GM12878 (cell line): ENCODE measurements around the gene DNAH2. TPM values are rescaled to one million over a fixed set of nuclear protein-coding genes. Genes with fewer than 3 reads are reported as not detected.

Experiments used
- ATAC-seq: fragments of 200-7000 bp; cut with Tn5 transposase; 3 replicates; pipeline ENCODE4 v1.9.1; 2020; ENCODE audit warnings: mild to moderate bottlenecking, moderate library complexity
- BruUV-seq: library from RNA; stranded (reverse); fragments of 400-500 nt; replicated peaks from 2 replicates; lab custom pipeline; 2021; lab: Mats Ljungman, UMichigan
- CTCF ChIA-PET: fragments of 300-600 bp; sonication (Branson Sonifier 250); formaldehyde crosslinking; extraction: SDS; loops from one replicate; lab custom pipeline; 2021; ENCODE audit warnings: inconsistent platforms; lab: Yijun Ruan, JAX
- POLR2A ChIA-PET: fragments of 350-600 bp; formaldehyde crosslinking; extraction: SDS; loops from one replicate; lab custom pipeline; 2021; ENCODE audit warnings: inconsistent platforms; lab: Charles Lee
- RAD21 ChIA-PET: fragments of 300-600 bp; sonication (Branson Sonifier 250); formaldehyde crosslinking; loops from one replicate; lab custom pipeline; 2023; ENCODE audit warnings: antibody characterized with exemption; ENCODE audit not compliant: unreplicated experiment; lab: Charles Lee
- SMC1A ChIA-PET: fragments of 300-600 bp; sonication (Branson Sonifier 250); formaldehyde crosslinking; loops from one replicate; lab custom pipeline; 2023; ENCODE audit not compliant: unreplicated experiment, uncharacterized antibody; lab: Charles Lee
- DNase-seq: peaks from one replicate; pipeline ENCODE4 v3.0.0-alpha.2; 2011; ENCODE audit warnings: low read depth, low spot score
- FAIRE-seq: peaks from 3 replicates; lab custom pipeline; 2011; peaks lifted over from hg19 to GRCh38; lab: Jason Lieb, UNC
- H2AFZ ChIP-seq: 2 replicates; pipeline ENCODE4 v1.6.0; 2011; ENCODE audit warnings: low read depth, low read length, control low read depth; ENCODE audit not compliant: control insufficient read depth
- H3K27ac ChIP-seq: 2 replicates; pipeline ENCODE4 v1.5.1; 2011; ENCODE audit warnings: control low read depth; ENCODE audit not compliant: control insufficient read depth, insufficient read depth
- H3K27me3 ChIP-seq, 2 experiments: replicated peaks in 1 of 2; 2 replicates each; pipeline versions ENCODE4 v1.6.0 to v1.6.1; 2011; ENCODE audit warnings: low read length in 1 of 2; ENCODE audit not compliant: control insufficient read depth in 2 of 2, insufficient read depth in 2 of 2
- H3K36me3 ChIP-seq, 2 experiments: 2 replicates each; pipeline ENCODE4 v1.5.1; 2011; ENCODE audit warnings: low read length in 1 of 2; ENCODE audit not compliant: control insufficient read depth in 2 of 2, insufficient read depth in 2 of 2
- H3K4me1 ChIP-seq: 2 replicates; pipeline ENCODE4 v1.6.1; 2011; ENCODE audit warnings: mild to moderate bottlenecking, low read length, moderate library complexity, mixed read lengths; ENCODE audit not compliant: control insufficient read depth, insufficient read depth
- H3K4me2 ChIP-seq: 2 replicates; pipeline ENCODE4 v1.6.0; 2011; ENCODE audit warnings: control low read depth; ENCODE audit not compliant: control insufficient read depth, insufficient read depth
- H3K4me3 ChIP-seq: fragments of 200-600 bp; sonication (generic); 2 replicates; pipeline ENCODE4 v1.5.1; 2016
- H3K79me2 ChIP-seq: 2 replicates; pipeline ENCODE4 v1.6.0; 2011; ENCODE audit warnings: low read length; ENCODE audit not compliant: control insufficient read depth, insufficient read depth
- H3K9ac ChIP-seq: 2 replicates; pipeline ENCODE4 v1.8.0; 2011; ENCODE audit warnings: low read length, control low read depth, mixed read lengths; ENCODE audit not compliant: control insufficient read depth, insufficient read depth
- H3K9me3 ChIP-seq: replicated peaks from 3 replicates; pipeline ENCODE4 v1.5.1; 2011; ENCODE audit warnings: mild to moderate bottlenecking, low read length; ENCODE audit not compliant: control insufficient read depth, insufficient read depth
- H4K20me1 ChIP-seq: 2 replicates; pipeline ENCODE4 v1.6.0; 2011; ENCODE audit not compliant: control insufficient read depth, insufficient read depth
- ATF3 ChIP-seq: IDR thresholded peaks from 2 replicates; pipeline ENCODE4 v1.6.1; 2011; ENCODE audit warnings: low read depth, mild to moderate bottlenecking, low read length, moderate library complexity, borderline replicate concordance; ENCODE audit errors: extremely low read depth
- ATF7 ChIP-seq: fragments of 450-650 bp; IDR thresholded peaks from 2 replicates; pipeline ENCODE4 v1.6.1; 2016; ENCODE audit warnings: low read depth, mild to moderate bottlenecking
- CBX3 ChIP-seq: fragments of 200-600 bp; sonication (generic); IDR thresholded peaks from 2 replicates; pipeline ENCODE4 v1.6.1; 2016; ENCODE audit warnings: low read depth, borderline replicate concordance
- ELK1 ChIP-seq: IDR thresholded peaks from 2 replicates; pipeline ENCODE4 v1.6.1; 2012; ENCODE audit warnings: low read depth, low read length, improper control_type of control experiment
- FOXK2 ChIP-seq: fragments of 450-650 bp; IDR thresholded peaks from 2 replicates; pipeline ENCODE4 v1.6.1; 2017; ENCODE audit warnings: mild to moderate bottlenecking, moderate library complexity
- HDGF ChIP-seq: fragments of 450-650 bp; IDR thresholded peaks from 2 replicates; pipeline ENCODE4 v1.6.1; 2016; ENCODE audit warnings: antibody characterized with exemption
- IKZF2 ChIP-seq, 2 experiments: fragments of 450-650 bp; IDR thresholded peaks; 2 replicates each; pipeline ENCODE4 v1.6.1; 2017; ENCODE audit warnings: mild to moderate bottlenecking in 2 of 2, moderate library complexity in 2 of 2
- JUND ChIP-seq: IDR thresholded peaks from 2 replicates; pipeline ENCODE4 v1.6.1; 2012; ENCODE audit warnings: low read depth, mild to moderate bottlenecking, low read length, improper control_type of control experiment, moderate library complexity
- MAX ChIP-seq: IDR thresholded peaks from 2 replicates; pipeline ENCODE4 v1.6.1; 2012; ENCODE audit warnings: low read depth, low read length, improper control_type of control experiment
- MYC ChIP-seq: IDR thresholded peaks from 2 replicates; pipeline ENCODE4 v1.6.1; 2011; ENCODE audit warnings: mild to moderate bottlenecking, low read length, moderate library complexity, inconsistent platforms; ENCODE audit not compliant: insufficient read depth, insufficient replicate concordance, insufficient read length, severe bottlenecking
- NRF1 ChIP-seq: conservative IDR thresholded peaks from 2 replicates; pipeline ENCODE4 v1.6.1; 2011; ENCODE audit warnings: mild to moderate bottlenecking, low read depth, low read length, improper control_type of control experiment
- PAX5 ChIP-seq: IDR thresholded peaks from 2 replicates; pipeline ENCODE4 v1.6.1; 2011; ENCODE audit warnings: low read depth, low read length, borderline replicate concordance
- PML ChIP-seq: IDR thresholded peaks from 2 replicates; pipeline ENCODE4 v1.6.1; 2012; ENCODE audit warnings: low read length, inconsistent platforms
- POLR2AphosphoS2 ChIP-seq: IDR thresholded peaks from 2 replicates; pipeline ENCODE4 v1.6.1; 2011; ENCODE audit warnings: low read depth, mild to moderate bottlenecking, low read length, improper control_type of control experiment, moderate library complexity
- RB1 ChIP-seq: fragments of 450-650 bp; formaldehyde crosslinking; IDR thresholded peaks from 2 replicates; pipeline ENCODE4 v1.6.1; 2017; ENCODE audit warnings: mild to moderate bottlenecking, borderline replicate concordance
- STAT1 ChIP-seq: fragments of 450-650 bp; conservative IDR thresholded peaks from 2 replicates; pipeline ENCODE4 v1.6.1; 2014; ENCODE audit warnings: antibody characterized with exemption, mild to moderate bottlenecking
- USF2 ChIP-seq: IDR thresholded peaks from 2 replicates; pipeline ENCODE4 v1.6.1; 2011; ENCODE audit warnings: low read depth, low read length, improper control_type of control experiment, borderline replicate concordance
- YY1 ChIP-seq: IDR thresholded peaks from 2 replicates; pipeline ENCODE4 v1.6.1; 2011; ENCODE audit warnings: low read depth, mild to moderate bottlenecking, low read length
- ZNF274 ChIP-seq: IDR thresholded peaks from one replicate; pipeline ENCODE4 v1.8.0; 2011; ENCODE audit not compliant: insufficient read length, insufficient read depth
- WGBS: methylation state at CpG from one replicate; pipeline ENCODE4 v1.1.6; 2016; ENCODE audit warnings: low lambda C conversion rate; ENCODE audit not compliant: insufficient replicate concordance, insufficient coverage; ENCODE audit errors: missing lambda C conversion rate; 5-methylcytosine and 5-hydroxymethylcytosine counted together
- in situ Hi-C: fragments of 300-500 bp; cut with MboI; formaldehyde crosslinking; loops from 9 replicates; pipeline ENCODE4 v1.14.3; 2018; ENCODE audit warnings: mixed read lengths
- intact Hi-C: fragments of 100-400 bp; cut with micrococcal nuclease; formaldehyde crosslinking; loops from one replicate; pipeline ENCODE4 v1.14.2; 2022; ENCODE audit not compliant: unreplicated experiment
- polyA plus RNA-seq, 11 experiments: library from polyadenylated mRNA; depleted of rRNA in 4 of 11; unstranded in 6 of 11; stranded (reverse) in 5 of 11; fragments of >200 nt; fragmentation: Nextera tagmentation in 4 of 11; fragmentation: Illumina TruSeq in 1 of 11; extraction: Ambion mirVana in 4 of 11; extraction: Trizol in 1 of 11; gene quantifications; 1 replicate in 1 of 11; 2 replicates in 10 of 11; pipeline versions ENCODE4 v1.2.1 to v1.2.3, GENCODE V29; 2011 to 2016; ENCODE audit warnings: inconsistent platforms in 2 of 11, missing spikeins in 2 of 11, low read depth in 1 of 11
- total RNA-seq, 4 experiments: library from RNA; depleted of rRNA in 3 of 4; stranded (reverse); fragments of >200 nt in 3 of 4; fragmentation: Illumina TruSeq in 1 of 4; extraction: Trizol in 1 of 4; gene quantifications; 2 replicates each; pipeline versions ENCODE4 v1.2.1 to v1.2.3, GENCODE V29; 2013 to 2021

The DNAH2 gene
- total and polyA plus RNA-seq, 10 of the 15 experiments (the other 5 are each of a cell fraction or from before 2014, with no cell fraction given): not detected

- no peak for TF ChIP-seq ELK1
- no peak for TF ChIP-seq FOXK2
- no peak for TF ChIP-seq STAT1
- no peak for TF ChIP-seq MAX
- no peak for TF ChIP-seq CBX3
- TF ChIP-seq NRF1: no peak
- TF ChIP-seq MYC: no peak
- TF ChIP-seq, all 136 proteins: peak for 0
These were observed 12.0 kb upstream of the DNAH2 start (continued) for GRCh38 chr17:7705269-7706255.

- BruUV-seq: no TSS peak
- Histone ChIP-seq H3K4me3 (no peak overlapping the region), H3K4me2 (no peak overlapping the region), H3K4me1 (peaks cover 5% of the 10 kb centered on the region), H3K79me2 (no peaks in the 10 kb centered on the region), H3K9me3 (no peaks in the 10 kb centered on the region), H3K27me3 (peaks cover 3 to 5% of the 10 kb centered on the region in 2 experiments; a peak in 3 of 4 replicates), H3K36me3 (no peaks in the 10 kb centered on the region; a peak in 2 of 4 replicates), H3K27ac (no peak overlapping the region), H2AFZ (no peak overlapping the region), H4K20me1 (no peaks in the 10 kb centered on the region), H3K9ac (no peak overlapping the region)
- RAD21 ChIA-PET: no interaction called here
- in situ Hi-C loops (no loop called here), intact Hi-C loops (no loop called here)
- POLR2A ChIA-PET: interaction anchor here (1.2 kb wide), 1 partner anchor 21 kb away, joined by 3 read pairs; no protein-coding TSS in a partner anchor
- CTCF ChIA-PET: interaction anchor here (1.4 to 1.7 kb wide), 2 partner anchors 19 to 37 kb away, joined by 5 to 6 read pairs; partner anchors contain the start of genes TP53 and WRAP53
- no peak for DNase-seq
- SMC1A ChIA-PET: interaction anchor here (1.2 kb wide), 1 partner anchor 24 kb away, joined by 3 read pairs; no protein-coding TSS in a partner anchor
- no peak for FAIRE-seq
- ATAC-seq: no peak
- WGBS: 53% methylated on average over 3 of the region's 3 CpGs
- no peak for TF ChIP-seq RB1
- TF ChIP-seq ATF7: no peak
- no peak for TF ChIP-seq YY1
- TF ChIP-seq PAX5: no peak
- no peak for TF ChIP-seq JUND
- TF ChIP-seq ATF3: no peak
- no peak for TF ChIP-seq USF2
- TF ChIP-seq ZNF274: no peak
- TF ChIP-seq POLR2AphosphoS2: no peak
- no peak for TF ChIP-seq CBX3
- no peak for TF ChIP-seq HDGF
- TF ChIP-seq IKZF2 (IDR thresholded peaks at IDR 0.05): no peak
- no peak for TF ChIP-seq PML
These were observed 10.8 kb upstream of the DNAH2 start for GRCh38 chr17:7706631-7707354.
